ENCODE results near the gene DPY19L3.

DNA sequence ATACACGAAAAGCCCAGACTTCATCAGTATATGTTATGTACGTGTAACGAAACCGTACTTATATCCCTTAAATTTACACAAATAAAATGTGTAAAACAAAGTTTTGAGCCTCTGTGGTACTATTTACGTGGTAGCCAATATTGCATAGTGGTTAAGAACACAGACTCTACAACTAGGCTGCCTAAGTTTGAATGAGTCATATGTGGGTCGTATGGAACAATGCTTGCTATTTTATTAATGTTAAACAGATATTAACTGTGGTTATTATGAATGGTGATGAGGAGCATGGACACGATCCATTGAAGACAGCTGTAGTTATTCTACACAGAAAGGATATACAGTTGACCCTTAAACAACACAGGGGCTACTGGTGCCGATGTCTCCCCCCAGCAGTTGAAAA, 42.5 kb downstream of the DPY19L3 start:
- TF ChIP-seq, protein P1, sequence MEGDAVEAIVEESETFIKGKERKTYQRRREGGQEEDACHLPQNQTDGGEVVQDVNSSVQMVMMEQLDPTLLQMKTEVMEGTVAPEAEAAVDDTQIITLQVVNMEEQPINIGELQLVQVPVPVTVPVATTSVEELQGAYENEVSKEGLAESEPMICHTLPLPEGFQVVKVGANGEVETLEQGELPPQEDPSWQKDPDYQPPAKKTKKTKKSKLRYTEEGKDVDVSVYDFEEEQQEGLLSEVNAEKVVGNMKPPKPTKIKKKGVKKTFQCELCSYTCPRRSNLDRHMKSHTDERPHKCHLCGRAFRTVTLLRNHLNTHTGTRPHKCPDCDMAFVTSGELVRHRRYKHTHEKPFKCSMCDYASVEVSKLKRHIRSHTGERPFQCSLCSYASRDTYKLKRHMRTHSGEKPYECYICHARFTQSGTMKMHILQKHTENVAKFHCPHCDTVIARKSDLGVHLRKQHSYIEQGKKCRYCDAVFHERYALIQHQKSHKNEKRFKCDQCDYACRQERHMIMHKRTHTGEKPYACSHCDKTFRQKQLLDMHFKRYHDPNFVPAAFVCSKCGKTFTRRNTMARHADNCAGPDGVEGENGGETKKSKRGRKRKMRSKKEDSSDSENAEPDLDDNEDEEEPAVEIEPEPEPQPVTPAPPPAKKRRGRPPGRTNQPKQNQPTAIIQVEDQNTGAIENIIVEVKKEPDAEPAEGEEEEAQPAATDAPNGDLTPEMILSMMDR (IDR thresholded peaks at IDR 0.05): no peak
- no peak for TF ChIP-seq POLR2A (IDR thresholded peaks at IDR 0.05)

Measured in vagina (tissue), 2 donors.